Heart right ventricle (tissue), 16 donors: ENCODE data around the gene FHIT. TPM values are rescaled to one million over a fixed set of nuclear protein-coding genes. Genes with fewer than 3 reads are reported as not detected.

Experiments used
- ATAC-seq, 8 donors: fragments of 200-7000 bp; cut with Tn5 transposase; one replicate each; pipeline ENCODE4 v1.9.1; 2020; ENCODE audit warnings: mild to moderate bottlenecking in 8 of 8, moderate library complexity in 8 of 8, moderate number of reproducible peaks in 1 of 8
- DNase-seq, 2 donors: peaks; one replicate each; pipeline ENCODE4 v3.0.0-alpha.2; 2020
- H3K27ac ChIP-seq, 10 donors: fragments of 200-600 bp; sonication (generic) in 2 of 10; one replicate each; pipeline versions ENCODE4 v1.5.0 to v1.8.0; 2020 to 2022; ENCODE audit warnings: mild to moderate bottlenecking in 3 of 10
- H3K27me3 ChIP-seq, 7 donors: fragments of 200-600 bp; one replicate each; pipeline ENCODE4 v1.8.0; 2021 to 2022; ENCODE audit warnings: mild to moderate bottlenecking in 2 of 7
- H3K36me3 ChIP-seq, 9 donors: fragments of 200-600 bp; sonication (generic) in 1 of 9; one replicate each; pipeline versions ENCODE4 v1.5.0 to v1.8.0; 2020 to 2022; ENCODE audit warnings: mild to moderate bottlenecking in 2 of 9
- H3K4me1 ChIP-seq, 9 donors: fragments of 200-600 bp; sonication (generic) in 1 of 9; one replicate each; pipeline versions ENCODE4 v1.5.0 to v1.8.0; 2020 to 2022; ENCODE audit warnings: mild to moderate bottlenecking in 4 of 9
- H3K4me3 ChIP-seq, 10 donors: fragments of 200-600 bp; sonication (generic) in 2 of 10; one replicate each; pipeline versions ENCODE4 v1.5.0 to v1.8.0; 2020 to 2022; ENCODE audit warnings: mild to moderate bottlenecking in 7 of 10, moderate library complexity in 2 of 10
- H3K9me3 ChIP-seq, 11 donors: fragments of 200-600 bp in 10 of 11; sonication (generic) in 2 of 11; one replicate each; pipeline versions ENCODE4 v1.5.0 to v1.8.0; 2013 to 2022; ENCODE audit warnings: mild to moderate bottlenecking in 2 of 11, control low read depth in 1 of 11, moderate library complexity in 1 of 11
- WGBS, 2 donors: extraction: QIAGEN DNeasy Blood & Tissue Kit; methylation state at CpG; one replicate each; pipeline ENCODE4 v1.1.7; 2013; ENCODE audit warnings: inconsistent platforms in 1 of 2; 5-methylcytosine and 5-hydroxymethylcytosine counted together
- intact Hi-C, 10 donors: fragments of 100-400 bp; cut with DNase I; formaldehyde crosslinking; loops; one replicate each; pipeline versions ENCODE4 v1.11.1 to v1.14.2; 2022
- polyA plus RNA-seq, 2 donors: library from polyadenylated mRNA; stranded (reverse); fragments of 200-250 nt; gene quantifications; one replicate each; pipeline ENCODE4 v1.2.3, GENCODE V29; 2013
- total RNA-seq, 10 donors: library from RNA; stranded (reverse); fragmentation: NEBNext Ultra II Directional in 3 of 10; extraction: Animal tissue kit (Norgen Biotek cat#: 25700) in 3 of 10; gene quantifications; one replicate each; pipeline versions ENCODE4 v1.2.1 to v1.2.4, GENCODE V29; 2021 to 2023
- TF ChIP-seq, protein P1 (sequence below), 9 donors: fragments of 200-600 bp; sonication (generic) in 2 of 9; IDR thresholded peaks; one replicate each; pipeline versions ENCODE4 v1.5.0 to v1.8.0; 2021 to 2022; ENCODE audit warnings: antibody characterized with exemption in 9 of 9, mild to moderate bottlenecking in 5 of 9, moderate library complexity in 1 of 9
- donor health status: Arrhythmogenic right ventricular cardiomyopathy.
- donor health status: ischemic (EF 13 %, LVEDD 7.1; RV severe dilation, severe dysfunction).
- donor health status: healthy with polysubstance abuse.
- donor health status: DM: no; HTN: yes; CAD: no.
- donor health status: DM: no; HTN: no; CAD: no.
- donor health status: ischemic (EF 25% LVEDD 6.9; RV normal size, moderate dysfunction).
- donor health status: ischemic (EF 25% LVEDD 5.7; RV mildly dilated, moderate dysfunction).
- donor health status: healthy.
- donor health status: DM: yes; HTN: yes; CAD: no.
- donor health status: Ischemic cardiomyopathy.
- donor health status: ischemic (EF 35%, LVEDD 5.7; RV mildly dilated, moderate dysfunction).
- donor health status: nonischemic (EF 11% LVEDD 7.7; RV severe dilation, severe dysfunction).
- donor health status: DM: yes; HTN: yes; CAD: no.
- donor health status: PGD.
- donor health status: ischemic (EF 29% LVEDD 5.4; RV normal size, mild dysfunction).
- donor health status: nonischemic (EF 23%, LVEDD 6.1; RV moderate dilation, normal function).

The FHIT gene
- total and polyA plus RNA-seq, 12 donors = 4.7 to 25.5 (median 18.3) TPM

DNA sequence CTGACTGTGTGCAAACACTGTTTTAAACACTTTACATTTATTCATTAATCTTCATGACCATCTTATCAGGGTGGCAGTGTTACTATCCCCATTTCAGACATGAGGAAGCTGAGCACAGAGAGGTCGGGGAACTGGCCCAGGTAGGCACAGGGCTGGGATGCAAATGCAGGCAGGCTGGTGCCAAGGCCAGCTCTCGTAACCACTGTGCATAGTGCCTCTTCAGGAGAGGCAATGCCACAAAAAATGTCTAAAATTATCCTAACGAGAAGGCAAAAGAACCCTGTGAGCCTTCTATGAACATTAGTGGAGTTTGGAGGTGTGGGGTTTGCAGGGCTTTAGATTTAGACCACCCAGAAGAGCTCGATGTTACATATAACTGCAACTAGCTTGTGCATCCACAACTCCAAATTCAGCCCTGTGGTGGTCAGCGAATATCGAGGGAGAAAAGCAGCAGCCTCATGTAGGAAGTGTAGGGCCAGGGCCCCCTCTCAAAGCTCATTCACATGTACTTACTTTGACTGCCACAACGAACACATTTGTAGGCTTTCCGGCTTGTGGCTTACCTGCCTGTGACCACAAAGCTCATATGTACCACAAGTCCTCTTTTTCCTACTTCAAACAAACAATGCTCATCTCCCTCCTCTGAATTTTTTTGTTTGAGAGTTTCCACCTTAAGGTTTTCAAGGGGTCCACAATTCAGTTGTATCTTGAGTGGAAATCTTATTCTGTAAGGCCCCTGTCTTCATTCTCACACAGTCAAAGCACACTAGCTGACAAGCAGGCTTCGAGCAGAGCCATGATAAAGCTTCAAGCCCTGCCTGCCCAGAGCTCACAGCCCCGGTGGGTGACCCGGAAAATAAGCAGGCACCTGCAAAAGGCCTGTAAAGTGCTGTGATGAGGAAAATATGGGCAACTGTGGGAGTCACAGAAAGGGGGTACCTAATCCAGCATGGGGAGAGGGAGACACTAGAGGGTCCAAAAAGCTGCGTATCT is 1478.5 kb downstream of the FHIT start:
- Histone ChIP-seq H3K4me1 (peaks cover 0 to 12% (median 0%) of the 10 kb centered on the region in 9 donors), H3K27ac (no peak overlapping the region), H3K4me3 (no peak overlapping the region), H3K9me3 (no peaks in the 10 kb centered on the region), H3K36me3 (no peaks in the 10 kb centered on the region), H3K27me3 (no peaks in the 10 kb centered on the region)
- intact Hi-C loops = no loop called here
- no peak for DNase-seq
- TF ChIP-seq, protein P1, sequence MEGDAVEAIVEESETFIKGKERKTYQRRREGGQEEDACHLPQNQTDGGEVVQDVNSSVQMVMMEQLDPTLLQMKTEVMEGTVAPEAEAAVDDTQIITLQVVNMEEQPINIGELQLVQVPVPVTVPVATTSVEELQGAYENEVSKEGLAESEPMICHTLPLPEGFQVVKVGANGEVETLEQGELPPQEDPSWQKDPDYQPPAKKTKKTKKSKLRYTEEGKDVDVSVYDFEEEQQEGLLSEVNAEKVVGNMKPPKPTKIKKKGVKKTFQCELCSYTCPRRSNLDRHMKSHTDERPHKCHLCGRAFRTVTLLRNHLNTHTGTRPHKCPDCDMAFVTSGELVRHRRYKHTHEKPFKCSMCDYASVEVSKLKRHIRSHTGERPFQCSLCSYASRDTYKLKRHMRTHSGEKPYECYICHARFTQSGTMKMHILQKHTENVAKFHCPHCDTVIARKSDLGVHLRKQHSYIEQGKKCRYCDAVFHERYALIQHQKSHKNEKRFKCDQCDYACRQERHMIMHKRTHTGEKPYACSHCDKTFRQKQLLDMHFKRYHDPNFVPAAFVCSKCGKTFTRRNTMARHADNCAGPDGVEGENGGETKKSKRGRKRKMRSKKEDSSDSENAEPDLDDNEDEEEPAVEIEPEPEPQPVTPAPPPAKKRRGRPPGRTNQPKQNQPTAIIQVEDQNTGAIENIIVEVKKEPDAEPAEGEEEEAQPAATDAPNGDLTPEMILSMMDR (IDR thresholded peaks at IDR 0.05) = no peak
- WGBS, 2 donors = 69 to 70% methylated on average over 12 of the region's 12 CpGs
- ATAC-seq = no peak

DNA sequence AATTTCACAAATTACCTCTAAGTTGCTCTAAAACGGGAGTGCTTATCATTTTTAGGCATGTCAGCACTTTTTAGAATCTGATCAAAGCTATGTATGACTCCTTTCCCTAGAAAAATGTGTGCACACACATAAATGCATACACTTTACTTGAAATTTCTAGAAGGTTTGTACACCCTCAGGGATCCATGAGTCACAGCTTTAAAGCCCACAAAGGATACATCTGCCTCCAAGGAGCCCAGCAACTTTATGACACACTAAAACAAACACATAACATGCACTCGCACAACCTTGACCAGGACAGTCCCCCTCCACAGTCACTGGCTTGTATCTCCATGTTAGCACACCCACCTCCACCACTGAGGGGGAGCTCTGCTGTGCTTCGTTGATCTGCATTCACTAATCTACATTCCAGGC is 1479.5 kb downstream of the FHIT start:
- H3K27ac ChIP-seq = no peak overlapping the region
- intact Hi-C loops = no loop called here
- H3K4me3 ChIP-seq = no peak overlapping the region
- DNase-seq (no peak), ATAC-seq (no peak)
- TF ChIP-seq, protein P1 (IDR thresholded peaks at IDR 0.05) = no peak
- H3K27me3 ChIP-seq = no peaks in the 10 kb centered on the region
- peaks cover 0 to 12% (median 0%) of the 10 kb centered on the region in 9 donors for H3K4me1 ChIP-seq
- no peaks in the 10 kb centered on the region for H3K36me3 ChIP-seq
- no peaks in the 10 kb centered on the region for H3K9me3 ChIP-seq
- 63 to 68% methylated on average over 3 of the region's 3 CpGs for WGBS, 2 donors

DNA sequence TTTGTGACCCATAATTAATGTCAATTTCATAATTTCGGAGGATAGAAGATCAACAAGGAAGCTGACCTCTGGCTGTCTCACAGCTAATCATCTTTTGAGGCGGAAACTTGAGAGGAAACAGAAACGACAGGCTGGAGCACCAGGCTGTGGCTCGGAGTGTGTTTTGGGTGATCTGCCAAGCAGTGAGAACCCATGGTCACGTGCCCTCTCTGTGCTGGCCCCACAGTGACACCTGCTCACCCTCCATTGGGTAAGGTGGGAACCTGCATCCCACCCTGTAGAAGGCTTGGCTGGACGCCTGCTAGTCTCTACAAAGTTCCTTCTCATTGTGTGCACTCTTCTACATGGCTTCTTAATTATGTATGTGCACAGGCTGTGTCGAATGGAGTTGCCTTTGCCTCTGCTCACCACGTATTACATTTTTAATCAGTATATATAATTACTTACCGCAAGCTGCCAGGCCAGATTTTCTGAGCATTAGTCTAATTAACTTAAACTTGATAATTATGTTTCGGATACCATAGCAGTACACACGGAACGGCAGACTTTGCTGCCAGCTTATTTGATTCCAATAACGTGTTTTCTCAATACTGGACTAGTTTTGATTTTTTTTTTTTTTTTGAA is 1482.0 kb downstream of the FHIT start:
- intact Hi-C loops = no loop called here
- no peaks in the 10 kb centered on the region for H3K27me3 ChIP-seq
- H3K4me3 ChIP-seq = no peak overlapping the region
- H3K9me3 ChIP-seq = no peaks in the 10 kb centered on the region
- no peaks in the 10 kb centered on the region for H3K36me3 ChIP-seq
- TF ChIP-seq, protein P1 (IDR thresholded peaks at IDR 0.05) = no peak
- 86 to 88% methylated on average over 13 of the region's 13 CpGs for WGBS, 2 donors
- peaks cover 0 to 5% (median 0%) of the 10 kb centered on the region in 9 donors for H3K4me1 ChIP-seq
- ATAC-seq (no peak), DNase-seq (no peak)
- no peak overlapping the region for H3K27ac ChIP-seq

DNA sequence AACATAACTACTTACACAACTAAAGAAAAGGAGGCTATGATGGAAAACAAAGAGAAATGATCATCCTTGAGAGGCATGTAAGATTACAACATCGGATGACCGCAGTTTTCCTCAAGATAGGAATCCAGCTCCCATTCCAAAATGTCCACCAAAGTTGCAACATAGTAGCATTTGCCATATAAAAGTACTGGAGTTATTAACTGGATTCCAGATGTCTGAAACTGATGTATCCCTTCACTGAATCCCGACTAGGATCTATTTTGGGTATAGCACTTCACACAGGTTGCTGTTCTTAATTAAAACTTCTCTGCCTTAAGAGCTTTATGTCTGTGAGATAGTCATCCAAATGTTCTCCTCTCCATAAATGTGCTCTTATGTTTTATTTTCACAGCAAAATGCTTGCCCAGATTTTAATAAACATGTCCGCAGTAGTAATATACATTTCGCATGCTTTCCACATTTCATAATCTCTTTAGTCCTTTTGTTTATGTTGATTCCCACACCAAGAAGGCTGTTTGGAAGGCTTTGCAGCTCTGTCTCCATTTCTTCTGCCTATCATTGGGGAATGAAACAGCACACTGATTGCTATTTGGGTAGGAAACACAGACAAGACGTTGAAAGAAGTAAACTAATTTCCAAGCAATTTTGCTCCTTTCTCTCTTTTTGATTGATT is 1484.9 kb downstream of the FHIT start:
- WGBS, 2 donors = 71 to 73% methylated on average over 6 of the region's 6 CpGs
- Histone ChIP-seq H3K4me3 (no peak overlapping the region), H3K9me3 (no peaks in the 10 kb centered on the region), H3K4me1 (no peaks in the 10 kb centered on the region), H3K27me3 (no peaks in the 10 kb centered on the region), H3K36me3 (no peaks in the 10 kb centered on the region), H3K27ac (peak overlapping the region in 1 of 10 donors; percentile 44)
- intact Hi-C loops = no loop called here
- ATAC-seq = peak in 3 of 8 donors; percentile 57 to 80 (median 76)
- no peak for DNase-seq
- TF ChIP-seq, protein P1 (IDR thresholded peaks at IDR 0.05) = no peak
